GM23338 (cell line): ENCODE results near the gene DPH2. TPM values are rescaled to one million over a fixed set of nuclear protein-coding genes. Genes with fewer than 3 reads are reported as not detected.

Experiments used
- ATAC-seq: fragments of 200-7000 bp; cut with Tn5 transposase; 3 replicates; pipeline ENCODE4 v1.9.1; 2020
- DNase-seq: peaks from one replicate; pipeline ENCODE4 v3.0.0-alpha.2; 2015; ENCODE audit warnings: low spot score
- H2AFZ ChIP-seq: fragments of 200-600 bp; sonication (generic); 2 replicates; pipeline ENCODE4 v1.8.0; 2016; ENCODE audit warnings: antibody characterized with exemption, mild to moderate bottlenecking, moderate library complexity
- H3F3A ChIP-seq: fragments of 200-600 bp; sonication (generic); replicated peaks from 2 replicates; pipeline ENCODE4 v1.8.0; 2017; ENCODE audit warnings: antibody characterized with exemption, mixed run types, low read depth
- H3K27ac ChIP-seq: fragments of 200-600 bp; sonication (generic); 2 replicates; pipeline ENCODE4 v1.6.1; 2016; ENCODE audit warnings: low read depth
- H3K27me3 ChIP-seq: fragments of 200-600 bp; sonication (generic); 2 replicates; pipeline ENCODE4 v1.8.0; 2016; ENCODE audit warnings: mild to moderate bottlenecking, mixed run types, moderate library complexity; ENCODE audit not compliant: insufficient read depth
- H3K36me3 ChIP-seq: fragments of 200-600 bp; sonication (generic); 2 replicates; pipeline ENCODE4 v1.8.0; 2016; ENCODE audit warnings: mild to moderate bottlenecking; ENCODE audit not compliant: insufficient read depth
- H3K4me1 ChIP-seq: fragments of 200-600 bp; sonication (generic); 2 replicates; pipeline ENCODE4 v1.8.0; 2016; ENCODE audit warnings: mild to moderate bottlenecking, moderate library complexity; ENCODE audit not compliant: insufficient read depth
- H3K4me2 ChIP-seq: fragments of 200-600 bp; sonication (generic); 2 replicates; pipeline ENCODE4 v1.7.1; 2017; ENCODE audit warnings: mixed run types
- H3K4me3 ChIP-seq: fragments of 200-600 bp; sonication (generic); 2 replicates; pipeline ENCODE4 v1.6.1; 2016; ENCODE audit warnings: mixed run types
- H3K79me2 ChIP-seq: fragments of 200-600 bp; sonication (generic); replicated peaks from 2 replicates; pipeline ENCODE4 v1.8.0; 2017; ENCODE audit warnings: mild to moderate bottlenecking; ENCODE audit not compliant: insufficient read depth
- H3K9me2 ChIP-seq: fragments of 200-600 bp; sonication (generic); 2 replicates; pipeline ENCODE4 v1.8.0; 2017; ENCODE audit not compliant: insufficient read depth
- H4K20me1 ChIP-seq: fragments of 200-600 bp; sonication (generic); replicated peaks from 2 replicates; pipeline ENCODE4 v1.8.0; 2017; ENCODE audit warnings: mild to moderate bottlenecking; ENCODE audit not compliant: insufficient read depth
- H3K27ac Mint-ChIP-seq: 2 replicates; pipeline ENCODE4 v1.8.0; 2020; ENCODE audit warnings: inconsistent platforms, mild to moderate bottlenecking, moderate library complexity, mixed read lengths
- H3K27me3 Mint-ChIP-seq: 3 replicates; pipeline ENCODE4 v1.8.0; 2022; ENCODE audit warnings: low read depth, mild to moderate bottlenecking, moderate library complexity, mixed read lengths, inconsistent platforms; ENCODE audit not compliant: insufficient read depth, poor library complexity
- H3K36me3 Mint-ChIP-seq: 3 replicates; pipeline ENCODE4 v1.8.0; 2021; ENCODE audit warnings: low read depth, mild to moderate bottlenecking, inconsistent platforms, moderate library complexity, mixed read lengths
- H3K4me1 Mint-ChIP-seq: 3 replicates; pipeline ENCODE4 v1.8.0; 2020; ENCODE audit warnings: mild to moderate bottlenecking, inconsistent platforms, mixed read lengths
- H3K4me3 Mint-ChIP-seq: 3 replicates; pipeline ENCODE4 v1.8.0; 2021; ENCODE audit warnings: moderate library complexity, mild to moderate bottlenecking, inconsistent platforms, mixed read lengths
- H3K9me3 Mint-ChIP-seq: 3 replicates; pipeline ENCODE4 v1.8.0; 2020; ENCODE audit warnings: moderate library complexity, mild to moderate bottlenecking, inconsistent platforms, mixed read lengths
- CREB1 ChIP-seq: fragments of 250-450 bp; sonication (Bioruptor Pico); IDR thresholded peaks from 2 replicates; pipeline ENCODE4 v1.5.0; 2020; ENCODE audit warnings: low read depth, mild to moderate bottlenecking, moderate library complexity
- EZH2 ChIP-seq: fragments of 200-600 bp; sonication (generic); IDR thresholded peaks from one replicate; pipeline ENCODE4 v1.8.0; 2017; ENCODE audit warnings: antibody characterized with exemption, mild to moderate bottlenecking, low read depth; ENCODE audit not compliant: unreplicated experiment
- EZH2phosphoT487 ChIP-seq: fragments of 200-600 bp; sonication (generic); IDR thresholded peaks from one replicate; pipeline ENCODE4 v1.8.1; 2018; ENCODE audit warnings: antibody characterized with exemption; ENCODE audit not compliant: unreplicated experiment
- NANOG ChIP-seq: IDR thresholded peaks from 2 replicates; pipeline ENCODE4 v1.6.1; 2016; ENCODE audit warnings: antibody characterized with exemption, borderline replicate concordance
- POLR2AphosphoS5 ChIP-seq: IDR thresholded peaks from 2 replicates; pipeline ENCODE4 v1.6.1; 2016; ENCODE audit warnings: antibody characterized with exemption, low read depth
- REST ChIP-seq: IDR thresholded peaks from one replicate; pipeline ENCODE4 v1.6.1; 2018; ENCODE audit warnings: antibody characterized with exemption; ENCODE audit not compliant: unreplicated experiment
- STAT1 ChIP-seq: IDR thresholded peaks from one replicate; pipeline ENCODE4 v1.6.1; 2016; ENCODE audit warnings: antibody characterized with exemption; ENCODE audit not compliant: unreplicated experiment
- polyA plus RNA-seq: library from polyadenylated mRNA; unstranded; fragments of >200 nt; fragmentation: Nextera tagmentation; extraction: Ambion mirVana; gene quantifications from 2 replicates; pipeline ENCODE4 v1.2.1, GENCODE V29; 2016
- total RNA-seq: library from RNA; depleted of rRNA; stranded (reverse); fragments of >200 nt; shearing (Covaris generic); gene quantifications from 2 replicates; pipeline ENCODE4 v1.2.3, GENCODE V29; 2014
- TF ChIP-seq, protein P1 (sequence below), 2 experiments: fragments of 200-600 bp in 1 of 2; sonication (generic) in 1 of 2; conservative IDR thresholded peaks; 2 replicates each; pipeline versions ENCODE4 v1.5.1 to v1.6.1; 2016 to 2017; ENCODE audit warnings: antibody characterized with exemption in 2 of 2, low read depth in 2 of 2, mild to moderate bottlenecking in 2 of 2, moderate library complexity in 1 of 2
- TF ChIP-seq, protein P2 (sequence below): IDR thresholded peaks from 2 replicates; pipeline ENCODE4 v1.6.1; 2016; ENCODE audit warnings: antibody characterized with exemption

DPH2 gene
- total and polyA plus RNA-seq, 2 experiments from 2014 or later = 32.1 to 90.3 TPM

- H3K36me3 Mint-ChIP-seq = peaks cover 4% of the 10 kb centered on the region; the same call in 1 of the 3 replicates
- H3K4me2 ChIP-seq = no peak overlapping the region
- peaks cover 21% of the 10 kb centered on the region for H3F3A ChIP-seq
- no peak overlapping the region for H3K27ac Mint-ChIP-seq
- 0 out of 2 replicates have a peak, but pooled peaks cover 3% of the 10 kb centered on the region for H3K79me2 ChIP-seq
- no peak for ATAC-seq
- H3K9me3 Mint-ChIP-seq = no peaks in the 10 kb centered on the region
- DNase-seq = no peak
- TF ChIP-seq, protein P1, sequence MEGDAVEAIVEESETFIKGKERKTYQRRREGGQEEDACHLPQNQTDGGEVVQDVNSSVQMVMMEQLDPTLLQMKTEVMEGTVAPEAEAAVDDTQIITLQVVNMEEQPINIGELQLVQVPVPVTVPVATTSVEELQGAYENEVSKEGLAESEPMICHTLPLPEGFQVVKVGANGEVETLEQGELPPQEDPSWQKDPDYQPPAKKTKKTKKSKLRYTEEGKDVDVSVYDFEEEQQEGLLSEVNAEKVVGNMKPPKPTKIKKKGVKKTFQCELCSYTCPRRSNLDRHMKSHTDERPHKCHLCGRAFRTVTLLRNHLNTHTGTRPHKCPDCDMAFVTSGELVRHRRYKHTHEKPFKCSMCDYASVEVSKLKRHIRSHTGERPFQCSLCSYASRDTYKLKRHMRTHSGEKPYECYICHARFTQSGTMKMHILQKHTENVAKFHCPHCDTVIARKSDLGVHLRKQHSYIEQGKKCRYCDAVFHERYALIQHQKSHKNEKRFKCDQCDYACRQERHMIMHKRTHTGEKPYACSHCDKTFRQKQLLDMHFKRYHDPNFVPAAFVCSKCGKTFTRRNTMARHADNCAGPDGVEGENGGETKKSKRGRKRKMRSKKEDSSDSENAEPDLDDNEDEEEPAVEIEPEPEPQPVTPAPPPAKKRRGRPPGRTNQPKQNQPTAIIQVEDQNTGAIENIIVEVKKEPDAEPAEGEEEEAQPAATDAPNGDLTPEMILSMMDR (conservative IDR thresholded peaks at IDR 0.05; ENCODE audit: low read depth in 2 of 2) = no peak
- no peak for TF ChIP-seq STAT1
- TF ChIP-seq POLR2AphosphoS5 = no peak
- no peaks in the 10 kb centered on the region for H3K27me3 ChIP-seq
- peaks cover 11% of the 10 kb centered on the region for H3K27me3 Mint-ChIP-seq
- H3K4me1 Mint-ChIP-seq = peaks cover 45% of the 10 kb centered on the region
- H3K4me1 ChIP-seq = peaks cover 19% of the 10 kb centered on the region
- no peak overlapping the region for H2AFZ ChIP-seq
- H3K27ac ChIP-seq = no peak overlapping the region
- H3K36me3 ChIP-seq = no peaks in the 10 kb centered on the region
- H3K4me3 ChIP-seq = no peak overlapping the region
- no peak overlapping the region for H3K4me3 Mint-ChIP-seq
- peaks cover 11% of the 10 kb centered on the region for H4K20me1 ChIP-seq
- H3K9me2 ChIP-seq = no peaks in the 10 kb centered on the region
Observed at GRCh38 chr1:43942411-43942810, 27.4 kb upstream of the DPH2 start.

DNA sequence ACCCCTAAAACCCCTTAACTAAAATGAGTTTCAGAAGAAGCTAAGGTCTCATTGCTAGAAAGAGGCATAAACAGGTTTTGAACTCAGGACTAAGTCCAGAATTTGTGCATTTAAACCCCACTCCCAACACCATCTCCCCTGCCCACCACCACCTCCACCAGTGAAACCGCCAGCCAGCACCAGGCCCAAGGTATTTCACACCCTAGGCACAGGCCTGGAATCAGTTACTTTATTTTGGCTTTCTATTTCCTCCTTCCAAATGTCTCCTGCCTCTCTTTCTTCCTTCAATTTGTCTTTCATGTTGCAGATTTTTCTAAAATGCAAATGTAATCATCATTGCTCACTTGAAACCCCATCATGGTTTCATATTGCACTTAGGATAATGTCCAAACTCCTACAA, 24.9 kb upstream of the DPH2 start:
- Mint-ChIP-seq H3K27ac (no peak overlapping the region), H3K4me1 (peaks cover 35% of the 10 kb centered on the region), H3K27me3 (peaks cover 4% of the 10 kb centered on the region), H3K36me3 (no peaks in the 10 kb centered on the region; the same call in 2 of the 3 replicates), H3K9me3 (no peaks in the 10 kb centered on the region), H3K4me3 (no peak overlapping the region)
- no peak overlapping the region for H3K27ac ChIP-seq
- H3K79me2 ChIP-seq = no peaks in the 10 kb centered on the region; the same call in 1 of the 2 replicates
- no peak for DNase-seq
- H3K9me2 ChIP-seq = no peaks in the 10 kb centered on the region
- H3F3A ChIP-seq = 0 out of 2 replicates have a peak, but pooled peaks cover 7% of the 10 kb centered on the region
- peaks cover 5% of the 10 kb centered on the region for H3K4me1 ChIP-seq
- ATAC-seq = no peak
- H3K36me3 ChIP-seq = no peaks in the 10 kb centered on the region
- H3K4me3 ChIP-seq = no peak overlapping the region
- H2AFZ ChIP-seq = no peak overlapping the region
- no peaks in the 10 kb centered on the region for H3K27me3 ChIP-seq
- no peak for TF ChIP-seq CREB1
- TF ChIP-seq STAT1 = no peak
- TF ChIP-seq EZH2phosphoT487 = no peak
- TF ChIP-seq, protein P1 (conservative IDR thresholded peaks at IDR 0.05; ENCODE audit: low read depth in 2 of 2) = no peak
- TF ChIP-seq POLR2AphosphoS5 = no peak
- TF ChIP-seq REST = no peak
- no peak for TF ChIP-seq EZH2
- TF ChIP-seq, protein P2, sequence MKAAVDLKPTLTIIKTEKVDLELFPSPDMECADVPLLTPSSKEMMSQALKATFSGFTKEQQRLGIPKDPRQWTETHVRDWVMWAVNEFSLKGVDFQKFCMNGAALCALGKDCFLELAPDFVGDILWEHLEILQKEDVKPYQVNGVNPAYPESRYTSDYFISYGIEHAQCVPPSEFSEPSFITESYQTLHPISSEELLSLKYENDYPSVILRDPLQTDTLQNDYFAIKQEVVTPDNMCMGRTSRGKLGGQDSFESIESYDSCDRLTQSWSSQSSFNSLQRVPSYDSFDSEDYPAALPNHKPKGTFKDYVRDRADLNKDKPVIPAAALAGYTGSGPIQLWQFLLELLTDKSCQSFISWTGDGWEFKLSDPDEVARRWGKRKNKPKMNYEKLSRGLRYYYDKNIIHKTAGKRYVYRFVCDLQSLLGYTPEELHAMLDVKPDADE = no peak
- no peak for TF ChIP-seq NANOG
- H4K20me1 ChIP-seq = no peaks in the 10 kb centered on the region
- no peak overlapping the region for H3K4me2 ChIP-seq
